Measurements from ENCODE around the gene MAMDC2.

Gene MAMDC2

DNA sequence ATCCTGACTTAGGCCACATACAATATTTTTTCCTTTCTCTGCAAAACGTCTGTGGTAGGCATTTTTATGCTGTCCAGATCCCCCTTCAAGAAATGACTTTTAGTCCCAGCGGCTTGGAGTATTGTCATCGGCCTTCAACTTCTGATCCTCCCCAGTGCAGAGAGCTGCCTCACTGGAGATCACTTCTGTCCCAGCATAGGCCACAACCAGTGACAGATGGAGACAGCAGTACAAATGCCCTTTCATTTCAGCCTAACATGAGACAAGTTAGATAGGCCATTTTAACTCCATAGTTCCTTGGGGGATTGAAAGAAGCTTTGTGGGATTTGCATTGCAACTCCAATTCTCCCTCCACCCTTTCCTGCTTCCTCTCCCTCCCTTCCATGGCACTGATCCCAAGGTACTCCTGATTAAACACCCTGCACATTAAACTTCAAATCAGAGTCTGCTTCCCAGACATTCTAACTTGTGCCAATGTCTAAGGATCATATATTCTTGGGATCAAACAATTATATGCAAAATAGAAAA, 3.2 kb upstream of the MAMDC2 start:
- no peaks in the 10 kb centered on the region for H3K36me3 ChIP-seq (ENCODE audit: control insufficient read depth, insufficient read depth, low read length)
- no CpG with 5 or more reads among the region's 3 CpGs for WGBS (ENCODE audit: extremely low coverage, insufficient coverage, low lambda C conversion rate)
- H3K27ac ChIP-seq (ENCODE audit: low read depth, low read length) = no peak overlapping the region

DNA sequence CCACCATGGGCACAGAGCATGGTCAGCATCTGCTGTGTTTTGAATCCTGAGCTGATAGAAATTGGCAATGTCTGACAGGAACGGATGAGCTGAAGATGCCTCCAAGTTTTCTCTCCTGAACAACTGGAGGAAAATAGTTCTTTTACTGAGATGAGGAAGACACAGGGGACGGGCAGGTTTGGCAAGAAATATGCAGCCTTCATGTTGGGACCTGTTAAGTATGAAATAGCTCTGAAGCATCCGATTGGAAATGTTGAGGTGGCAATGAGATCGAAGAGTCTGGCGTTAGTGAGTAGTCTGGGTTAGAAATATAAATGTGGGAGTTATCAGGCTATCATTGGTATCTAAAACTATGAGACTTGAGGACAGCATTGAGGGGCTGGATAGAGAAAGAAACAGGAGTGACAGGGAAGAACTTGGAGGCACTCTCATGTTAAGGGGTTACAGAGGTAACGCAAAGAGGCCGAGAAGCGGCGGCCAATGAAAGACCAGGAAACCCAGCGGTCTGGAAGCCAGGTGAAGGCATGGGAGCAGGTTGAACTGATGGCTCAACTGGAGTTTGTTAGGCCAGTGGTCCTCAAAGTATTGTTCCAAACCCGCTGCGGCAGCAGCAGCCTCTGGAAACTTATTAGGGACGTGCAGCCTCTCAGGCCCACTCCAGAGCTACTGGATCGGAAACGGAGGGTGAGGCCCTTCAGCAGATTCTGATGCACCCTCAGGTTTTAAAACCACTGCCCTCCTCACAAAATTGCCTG, 1.0 kb upstream of the MAMDC2 start:
- H2AK5ac ChIP-seq (ENCODE audit: low read length) = no peak overlapping the region
- no peak overlapping the region for H3K27ac ChIP-seq (ENCODE audit: low read depth, low read length)
- H3K27me3 ChIP-seq (ENCODE audit: insufficient read depth, low read length, poor library complexity) = no peaks in the 10 kb centered on the region
- no peaks in the 10 kb centered on the region for H3K79me1 ChIP-seq (ENCODE audit: low read length)
- H4K5ac ChIP-seq (ENCODE audit: low read length) = no peak overlapping the region
- no peak overlapping the region for H3K4me2 ChIP-seq (ENCODE audit: low read length)
- no CpG with 5 or more reads among the region's 15 CpGs for WGBS (ENCODE audit: extremely low coverage, insufficient coverage, low lambda C conversion rate)
- H3K9ac ChIP-seq (ENCODE audit: low read length) = no peak overlapping the region
- peaks cover 4% of the 10 kb centered on the region for H3K4me1 ChIP-seq (ENCODE audit: control insufficient read depth, low read depth, low read length)
- H3K56ac ChIP-seq (ENCODE audit: low read length) = no peak overlapping the region
- no peaks in the 10 kb centered on the region for H3K79me2 ChIP-seq (ENCODE audit: control insufficient read depth, insufficient read depth, low read length)
- H2BK15ac ChIP-seq (replicated peaks; ENCODE audit: low read depth) = no peak overlapping the region
- no peaks in the 10 kb centered on the region for H3K36me3 ChIP-seq (ENCODE audit: control insufficient read depth, insufficient read depth, low read length)
- H3K18ac ChIP-seq (ENCODE audit: low read length) = no peak overlapping the region
- H3K4ac ChIP-seq (ENCODE audit: low read depth, low read length) = no peak overlapping the region
- H4K8ac ChIP-seq (ENCODE audit: low read depth, low read length) = no peak overlapping the region
- H2BK5ac ChIP-seq (ENCODE audit: low read length) = no peak overlapping the region
- H2BK120ac ChIP-seq (ENCODE audit: low read depth, low read length) = no peak overlapping the region
- DNase-seq = no peak
- H3K4me3 ChIP-seq (ENCODE audit: low read length) = no peak overlapping the region
- H3K23ac ChIP-seq (ENCODE audit: low read length) = no peak overlapping the region

More for the DNA sequence above, 3.2 kb upstream of the MAMDC2 start:
- no peak overlapping the region for H2BK5ac ChIP-seq (ENCODE audit: low read length)
- H3K4me3 ChIP-seq (ENCODE audit: low read length) = no peak overlapping the region
- H3K4ac ChIP-seq (ENCODE audit: low read depth, low read length) = no peak overlapping the region
- no peak overlapping the region for H2BK15ac ChIP-seq (replicated peaks; ENCODE audit: low read depth)
- no peak overlapping the region for H3K18ac ChIP-seq (ENCODE audit: low read length)
- no peak overlapping the region for H3K9ac ChIP-seq (ENCODE audit: low read length)
- no peak overlapping the region for H4K8ac ChIP-seq (ENCODE audit: low read depth, low read length)
- H4K5ac ChIP-seq (ENCODE audit: low read length) = no peak overlapping the region
- no peaks in the 10 kb centered on the region for H3K79me1 ChIP-seq (ENCODE audit: low read length)
- H3K79me2 ChIP-seq (ENCODE audit: control insufficient read depth, insufficient read depth, low read length) = no peaks in the 10 kb centered on the region
- no peak overlapping the region for H3K23ac ChIP-seq (ENCODE audit: low read length)
- no peak overlapping the region for H3K56ac ChIP-seq (ENCODE audit: low read length)
- H3K4me2 ChIP-seq (ENCODE audit: low read length) = no peak overlapping the region
- H3K27me3 ChIP-seq (ENCODE audit: insufficient read depth, low read length, poor library complexity) = no peaks in the 10 kb centered on the region
- no peak for DNase-seq
- peaks cover 1% of the 10 kb centered on the region for H3K4me1 ChIP-seq (ENCODE audit: control insufficient read depth, low read depth, low read length)
- no peak overlapping the region for H2BK120ac ChIP-seq (ENCODE audit: low read depth, low read length)
- H2AK5ac ChIP-seq (ENCODE audit: low read length) = no peak overlapping the region

DNA sequence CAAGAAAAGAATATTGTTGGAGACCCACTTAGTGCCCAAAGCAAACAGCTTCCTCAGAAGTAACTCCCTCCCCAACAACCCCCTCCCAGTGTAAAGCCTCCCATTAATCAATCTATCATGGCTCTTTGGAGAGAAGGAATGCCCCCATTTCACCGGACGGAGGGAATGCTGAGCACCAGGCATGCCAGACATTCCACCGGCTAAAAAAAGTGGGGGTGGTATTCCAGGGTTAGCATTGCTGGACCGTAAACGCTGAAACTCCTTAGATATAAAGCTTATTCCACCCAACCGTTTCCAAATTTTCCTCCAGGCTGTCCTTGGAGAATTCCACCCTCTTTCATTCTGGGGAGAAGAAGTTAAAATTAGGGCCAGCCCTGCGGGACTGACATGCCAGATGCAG, 363 bp upstream of the MAMDC2 start:
- Histone ChIP-seq H3K4me2 (ENCODE audit: low read length) (peak overlapping the region; percentile 85), H3K18ac (ENCODE audit: low read length) (no peak overlapping the region), H2BK15ac (replicated peaks; ENCODE audit: low read depth) (no peak overlapping the region), H3K79me1 (ENCODE audit: low read length) (no peaks in the 10 kb centered on the region), H4K8ac (ENCODE audit: low read depth, low read length) (no peak overlapping the region), H3K27me3 (ENCODE audit: insufficient read depth, low read length, poor library complexity) (no peaks in the 10 kb centered on the region), H2BK5ac (ENCODE audit: low read length) (no peak overlapping the region), H3K4me1 (ENCODE audit: control insufficient read depth, low read depth, low read length) (peaks cover 4% of the 10 kb centered on the region), H3K36me3 (ENCODE audit: control insufficient read depth, insufficient read depth, low read length) (no peaks in the 10 kb centered on the region), H2AK5ac (ENCODE audit: low read length) (no peak overlapping the region), H3K23ac (ENCODE audit: low read length) (no peak overlapping the region), H3K4me3 (ENCODE audit: low read length) (no peak overlapping the region), H4K5ac (ENCODE audit: low read length) (no peak overlapping the region), H3K4ac (ENCODE audit: low read depth, low read length) (no peak overlapping the region), H2BK120ac (ENCODE audit: low read depth, low read length) (no peak overlapping the region), H3K9ac (ENCODE audit: low read length) (peak overlapping the region; percentile 71), H3K56ac (ENCODE audit: low read length) (peak overlapping the region; percentile 31), H3K27ac (ENCODE audit: low read depth, low read length) (no peak overlapping the region), H3K79me2 (ENCODE audit: control insufficient read depth, insufficient read depth, low read length) (no peaks in the 10 kb centered on the region)
- peak; percentile 75 for DNase-seq
- no CpG with 5 or more reads among the region's 7 CpGs for WGBS (ENCODE audit: extremely low coverage, insufficient coverage, low lambda C conversion rate)

DNA sequence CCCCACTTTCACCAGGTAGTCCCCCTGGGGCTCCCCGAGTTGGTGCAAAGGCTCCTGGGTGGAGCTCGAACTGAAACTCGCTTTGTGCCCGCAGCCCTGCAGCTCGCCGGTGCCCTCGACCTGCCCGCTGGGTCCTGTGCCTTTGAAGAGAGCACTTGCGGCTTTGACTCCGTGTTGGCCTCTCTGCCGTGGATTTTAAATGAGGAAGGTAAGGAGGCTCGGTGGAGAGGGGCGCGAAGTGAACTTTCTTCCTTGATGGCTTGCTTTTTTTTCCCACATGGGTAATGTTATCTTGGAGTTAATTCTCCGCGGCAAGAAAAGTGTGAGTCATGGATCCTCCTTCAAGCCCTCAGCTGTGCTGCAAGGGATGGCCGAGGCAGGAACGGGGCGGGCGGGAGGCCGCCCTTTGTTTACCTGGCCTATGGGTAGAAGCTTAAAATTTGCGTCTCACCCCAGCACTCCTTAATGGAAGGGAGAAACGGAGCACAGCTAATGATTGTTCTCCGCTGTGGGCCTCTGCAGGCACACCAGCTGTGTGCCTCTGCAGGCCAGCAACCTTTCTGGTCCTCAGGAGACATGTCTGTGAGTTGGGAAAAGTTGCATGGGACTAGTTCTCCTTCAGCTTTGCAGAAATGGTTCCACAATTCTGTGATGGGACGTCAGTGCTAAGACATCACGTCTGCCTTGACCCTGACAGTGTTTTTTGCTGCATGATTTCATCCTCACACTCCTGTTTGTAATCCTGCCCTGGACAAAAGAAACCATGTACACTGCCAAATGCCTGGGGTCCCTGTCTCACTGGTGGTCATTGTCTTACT, 1.1 kb downstream of the MAMDC2 start:
- no CpG with 5 or more reads among the region's 26 CpGs for WGBS (ENCODE audit: extremely low coverage, insufficient coverage, low lambda C conversion rate)
- no peak overlapping the region for H3K27ac ChIP-seq (ENCODE audit: low read depth, low read length)
- no peak overlapping the region for H4K5ac ChIP-seq (ENCODE audit: low read length)
- peaks cover 4% of the 10 kb centered on the region for H3K4me1 ChIP-seq (ENCODE audit: control insufficient read depth, low read depth, low read length)
- H3K4ac ChIP-seq (ENCODE audit: low read depth, low read length) = no peak overlapping the region
- H3K23ac ChIP-seq (ENCODE audit: low read length) = no peak overlapping the region
- H3K79me1 ChIP-seq (ENCODE audit: low read length) = no peaks in the 10 kb centered on the region
- peak overlapping the region; percentile 33 for H3K18ac ChIP-seq (ENCODE audit: low read length)
- peak overlapping the region; percentile 5 for H3K9ac ChIP-seq (ENCODE audit: low read length)
- H3K27me3 ChIP-seq (ENCODE audit: insufficient read depth, low read length, poor library complexity) = no peaks in the 10 kb centered on the region
- H2AK5ac ChIP-seq (ENCODE audit: low read length) = no peak overlapping the region
- peak overlapping the region; percentile 85 for H3K4me2 ChIP-seq (ENCODE audit: low read length)
- DNase-seq = peak; percentile 73
- no peak overlapping the region for H2BK5ac ChIP-seq (ENCODE audit: low read length)
- no peak overlapping the region for H2BK15ac ChIP-seq (replicated peaks; ENCODE audit: low read depth)
- H3K36me3 ChIP-seq (ENCODE audit: control insufficient read depth, insufficient read depth, low read length) = no peaks in the 10 kb centered on the region
- peak overlapping the region; percentile 11 for H3K56ac ChIP-seq (ENCODE audit: low read length)
- H3K79me2 ChIP-seq (ENCODE audit: control insufficient read depth, insufficient read depth, low read length) = no peaks in the 10 kb centered on the region
- H4K8ac ChIP-seq (ENCODE audit: low read depth, low read length) = no peak overlapping the region
- H3K4me3 ChIP-seq (ENCODE audit: low read length) = no peak overlapping the region
- H2BK120ac ChIP-seq (ENCODE audit: low read depth, low read length) = no peak overlapping the region

DNA sequence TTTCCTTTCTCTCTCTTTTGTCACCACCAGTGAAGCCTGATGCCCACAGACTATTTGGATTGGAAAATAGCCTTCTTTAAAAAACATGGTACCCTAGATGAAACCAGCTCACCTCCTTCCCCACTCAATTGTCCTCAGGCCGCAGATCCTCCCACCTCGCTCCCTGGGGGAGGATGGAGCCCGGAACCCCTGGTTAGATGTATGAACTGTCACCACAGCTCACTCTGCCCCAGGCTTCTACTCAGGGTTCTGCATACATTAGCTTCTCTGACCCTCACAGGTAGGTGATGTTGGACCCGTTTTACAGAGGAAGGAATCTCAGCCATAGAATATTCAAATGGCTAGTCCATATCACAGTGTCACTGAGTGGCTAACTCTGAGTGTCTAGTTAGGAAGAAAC, 1.8 kb downstream of the MAMDC2 start:
- H2BK120ac ChIP-seq (ENCODE audit: low read depth, low read length) = no peak overlapping the region
- H2BK15ac ChIP-seq (replicated peaks; ENCODE audit: low read depth) = no peak overlapping the region
- H3K4ac ChIP-seq (ENCODE audit: low read depth, low read length) = no peak overlapping the region
- no peak overlapping the region for H4K8ac ChIP-seq (ENCODE audit: low read depth, low read length)
- H3K9ac ChIP-seq (ENCODE audit: low read length) = no peak overlapping the region
- no peaks in the 10 kb centered on the region for H3K27me3 ChIP-seq (ENCODE audit: insufficient read depth, low read length, poor library complexity)
- no peak overlapping the region for H2BK5ac ChIP-seq (ENCODE audit: low read length)
- no peak overlapping the region for H3K27ac ChIP-seq (ENCODE audit: low read depth, low read length)
- H2AK5ac ChIP-seq (ENCODE audit: low read length) = no peak overlapping the region
- H3K18ac ChIP-seq (ENCODE audit: low read length) = no peak overlapping the region
- peaks cover 4% of the 10 kb centered on the region for H3K4me1 ChIP-seq (ENCODE audit: control insufficient read depth, low read depth, low read length)
- DNase-seq = no peak
- no peaks in the 10 kb centered on the region for H3K36me3 ChIP-seq (ENCODE audit: control insufficient read depth, insufficient read depth, low read length)
- no CpG with 5 or more reads among the region's 4 CpGs for WGBS (ENCODE audit: extremely low coverage, insufficient coverage, low lambda C conversion rate)
- H3K56ac ChIP-seq (ENCODE audit: low read length) = no peak overlapping the region
- no peaks in the 10 kb centered on the region for H3K79me2 ChIP-seq (ENCODE audit: control insufficient read depth, insufficient read depth, low read length)
- no peak overlapping the region for H4K5ac ChIP-seq (ENCODE audit: low read length)
- no peak overlapping the region for H3K4me3 ChIP-seq (ENCODE audit: low read length)
- H3K4me2 ChIP-seq (ENCODE audit: low read length) = no peak overlapping the region
- no peak overlapping the region for H3K23ac ChIP-seq (ENCODE audit: low read length)
- no peaks in the 10 kb centered on the region for H3K79me1 ChIP-seq (ENCODE audit: low read length)
